Uterus (tissue), 2 donors: ENCODE results near the gene LYPD6.

ENCODE experiments used
- CTCF ChIP-seq, 4 experiments: fragments of 200-600 bp in 2 of 4; fragments of 450-650 bp in 2 of 4; sonication (generic) in 2 of 4; IDR thresholded peaks; one replicate each; pipeline ENCODE4 v1.5.1; 2016 to 2019; ENCODE audit warnings: antibody characterized with exemption in 4 of 4, mild to moderate bottlenecking in 2 of 4, moderate library complexity in 1 of 4
- POLR2A ChIP-seq, 2 donors: fragments of 450-650 bp; IDR thresholded peaks; one replicate each; pipeline ENCODE4 v1.6.1; 2016; ENCODE audit warnings: antibody characterized with exemption in 2 of 2, mild to moderate bottlenecking in 1 of 2, moderate library complexity in 1 of 2

GRCh38 chr2:149490296-149490695 lies 159.9 kb downstream of the LYPD6 start:
- TF ChIP-seq POLR2A (IDR thresholded peaks at IDR 0.05), result no peak
- TF ChIP-seq CTCF (IDR thresholded peaks at IDR 0.05), result no peak
